A172 (cell line): Measurements from ENCODE around the gene MORN3. TPM values are rescaled to one million over a fixed set of nuclear protein-coding genes. Genes with fewer than 3 reads are reported as not detected.
"Not testable (repeated sequence)": the region's sequence is repeated elsewhere in the genome, so short reads cannot be mapped to it uniquely, and the experiment has no call there.

Experiments used
- DNase-seq: peaks from one replicate; pipeline ENCODE4 v3.0.0-alpha.2; 2015; ENCODE audit warnings: low spot score
- total RNA-seq: library from RNA; depleted of rRNA; stranded (reverse); fragments of >200 nt; shearing (Covaris generic); gene quantifications from 2 replicates; pipeline ENCODE4 v1.2.3, GENCODE V29; 2014

Gene MORN3
- total RNA-seq, 1 experiment from 2014 or later: 0.02 TPM

GRCh38 chr12:121638298-121639202 is 30.9 kb downstream of the MORN3 start:
- no peak for DNase-seq

- DNase-seq: no peak
Observed at GRCh38 chr12:121637231-121637914, 32.1 kb downstream of the MORN3 start.

GRCh38 chr12:121634836-121635235 is 34.6 kb downstream of the MORN3 start:
- DNase-seq: no peak

- DNase-seq: not testable (repeated sequence)
Observed at GRCh38 chr12:121633833-121634196, 35.6 kb downstream of the MORN3 start.

GRCh38 chr12:121632069-121632970 is 37.1 kb downstream of the MORN3 start:
- DNase-seq: no peak

GRCh38 chr12:121630791-121631355 is 38.6 kb downstream of the MORN3 start:
- no peak for DNase-seq

GRCh38 chr12:121628536-121628935 is 40.9 kb downstream of the MORN3 start:
- DNase-seq: no peak

GRCh38 chr12:121628037-121628436 is 41.4 kb downstream of the MORN3 start:
- DNase-seq: no peak

- peak; percentile 55 for DNase-seq
Observed at GRCh38 chr12:121626853-121627640, 42.4 kb downstream of the MORN3 start.

- peak; percentile 81 for DNase-seq
Observed at GRCh38 chr12:121626087-121626852, 43.2 kb downstream of the MORN3 start, which contains the start of gene ORAI1. Gene ORAI1 (plus strand): TSS chr12:121626530.

GRCh38 chr12:121620333-121620891 is 49.0 kb downstream of the MORN3 start:
- no peak for DNase-seq

GRCh38 chr12:121618659-121619233 is 50.7 kb downstream of the MORN3 start:
- DNase-seq: no peak

GRCh38 chr12:121614872-121615467 is 54.5 kb downstream of the MORN3 start:
- no peak for DNase-seq

- no peak for DNase-seq
Observed at GRCh38 chr12:121613462-121613861, 56.0 kb downstream of the MORN3 start.

GRCh38 chr12:121611306-121611705 is 58.1 kb downstream of the MORN3 start:
- no peak for DNase-seq

GRCh38 chr12:121610239-121611149 is 59.0 kb downstream of the MORN3 start:
- DNase-seq: no peak

GRCh38 chr12:121608301-121608700 is 61.2 kb downstream of the MORN3 start:
- no peak for DNase-seq

GRCh38 chr12:121603581-121603980 is 65.9 kb downstream of the MORN3 start:
- DNase-seq: no peak
